CD14-positive monocyte (primary cell): ENCODE results near the gene NOP14. TPM values are rescaled to one million over a fixed set of nuclear protein-coding genes. Genes with fewer than 3 reads are reported as not detected.
"Not testable (repeated sequence)": the region's sequence is repeated elsewhere in the genome, so short reads cannot be mapped to it uniquely, and the experiment has no call there.

Experiments used
- DNase-seq, 3 donors: peaks; one replicate each; pipeline ENCODE4 v3.0.0-alpha.2; 2011 to 2022
- H2AFZ ChIP-seq: 2 replicates; pipeline ENCODE4 v1.6.0; 2012; ENCODE audit warnings: mild to moderate bottlenecking, low read depth, low read length, inconsistent platforms; ENCODE audit not compliant: insufficient read depth, poor library complexity, severe bottlenecking
- H3K27ac ChIP-seq, 2 donors: 1 replicate in 1 of 2; 2 replicates in 1 of 2; pipeline ENCODE4 v1.5.1; 2012 to 2013; ENCODE audit warnings: low read length in 2 of 2, control low read depth in 1 of 2, inconsistent platforms in 1 of 2, low read depth in 1 of 2, mild to moderate bottlenecking in 1 of 2
- H3K27me3 ChIP-seq, 2 donors: one replicate each; pipeline versions ENCODE4 v1.6.0 to v1.6.1; 2011 to 2013; ENCODE audit warnings: low read length in 2 of 2; ENCODE audit not compliant: control insufficient read depth in 2 of 2, insufficient read depth in 2 of 2
- H3K36me3 ChIP-seq, 2 donors: replicated peaks in 1 of 2; 1 replicate in 1 of 2; 2 replicates in 1 of 2; pipeline versions ENCODE4 v1.5.1 to v1.6.1; 2012 to 2013; ENCODE audit warnings: low read length in 2 of 2, control low read depth in 1 of 2, inconsistent platforms in 1 of 2, mild to moderate bottlenecking in 1 of 2; ENCODE audit not compliant: insufficient read depth in 2 of 2, control insufficient read depth in 1 of 2
- H3K4me1 ChIP-seq, 2 donors: 1 replicate in 1 of 2; 2 replicates in 1 of 2; pipeline versions ENCODE4 v1.5.1 to v1.6.1; 2012 to 2013; ENCODE audit warnings: low read length in 2 of 2, control low read depth in 1 of 2, inconsistent platforms in 1 of 2, mild to moderate bottlenecking in 1 of 2, moderate library complexity in 1 of 2; ENCODE audit not compliant: insufficient read depth in 2 of 2, control insufficient read depth in 1 of 2
- H3K4me2 ChIP-seq: replicated peaks from 2 replicates; pipeline ENCODE3; 2012; ENCODE audit warnings: low read length, moderate library complexity, mild to moderate bottlenecking; ENCODE audit not compliant: poor library complexity, severe bottlenecking; ENCODE audit errors: extremely low read depth
- H3K4me3 ChIP-seq, 3 experiments: fragments of 200-600 bp in 1 of 3; sonication (generic) in 1 of 3; replicated peaks in 1 of 3; 1 replicate in 2 of 3; 2 replicates in 1 of 3; pipeline ENCODE4 v1.5.1; 2011 to 2013; ENCODE audit warnings: low read length in 3 of 3, mild to moderate bottlenecking in 3 of 3, control low read depth in 2 of 3, low read depth in 2 of 3, inconsistent platforms in 1 of 3, moderate library complexity in 1 of 3
- H3K79me2 ChIP-seq: 2 replicates; pipeline ENCODE4 v1.6.0; 2012; ENCODE audit warnings: mild to moderate bottlenecking, control low read depth, inconsistent platforms, low read length, moderate library complexity; ENCODE audit not compliant: insufficient read depth
- H3K9ac ChIP-seq: 2 replicates; pipeline ENCODE4 v1.6.0; 2017; ENCODE audit warnings: low read length, mild to moderate bottlenecking; ENCODE audit not compliant: insufficient read depth, poor library complexity, severe bottlenecking
- H3K9me3 ChIP-seq, 2 donors: replicated peaks in 1 of 2; 1 replicate in 1 of 2; 2 replicates in 1 of 2; pipeline versions ENCODE4 v1.5.1 to v1.6.1; 2012 to 2013; ENCODE audit warnings: low read length in 2 of 2, control low read depth in 1 of 2; ENCODE audit not compliant: control insufficient read depth in 1 of 2, insufficient read depth in 1 of 2
- H4K20me1 ChIP-seq: 2 replicates; pipeline ENCODE4 v1.6.0; 2012; ENCODE audit warnings: mild to moderate bottlenecking, low read length, control low read depth, moderate library complexity; ENCODE audit not compliant: insufficient read depth
- H3K27ac Mint-ChIP-seq, 7 donors: one replicate each; pipeline ENCODE4 v1.8.0; 2020; ENCODE audit warnings: mild to moderate bottlenecking in 7 of 7, mixed read lengths in 7 of 7, moderate library complexity in 6 of 7, inconsistent platforms in 2 of 7
- H3K27me3 Mint-ChIP-seq, 3 donors: one replicate each; pipeline ENCODE4 v1.8.0; 2021 to 2022; ENCODE audit warnings: low read depth in 3 of 3, mild to moderate bottlenecking in 3 of 3, mixed read lengths in 3 of 3, moderate library complexity in 3 of 3, inconsistent platforms in 1 of 3
- H3K36me3 Mint-ChIP-seq, 2 donors: one replicate each; pipeline ENCODE4 v1.8.0; 2020; ENCODE audit warnings: mixed read lengths in 2 of 2, inconsistent platforms in 1 of 2, mild to moderate bottlenecking in 1 of 2
- H3K4me1 Mint-ChIP-seq: one replicate; pipeline ENCODE4 v1.8.0; 2020; ENCODE audit warnings: mild to moderate bottlenecking, mixed read lengths
- H3K4me3 Mint-ChIP-seq, 2 donors: one replicate each; pipeline ENCODE4 v1.8.0; 2020; ENCODE audit warnings: mild to moderate bottlenecking in 2 of 2, mixed read lengths in 2 of 2, moderate library complexity in 1 of 2
- H3K9me3 Mint-ChIP-seq, 7 donors: one replicate each; pipeline ENCODE4 v1.8.0; 2020 to 2022; ENCODE audit warnings: mixed read lengths in 7 of 7, mild to moderate bottlenecking in 6 of 7, moderate library complexity in 6 of 7, inconsistent platforms in 2 of 7
- CTCF ChIP-seq: fragments of 200-600 bp; IDR thresholded peaks from one replicate; pipeline ENCODE4 v1.8.0; 2022; ENCODE audit warnings: antibody characterized with exemption, mild to moderate bottlenecking
- WGBS: methylation state at CpG from one replicate; pipeline ENCODE4 v1.1.5; 2013; ENCODE audit warnings: missing lambda C conversion rate; ENCODE audit not compliant: insufficient coverage; 5-methylcytosine and 5-hydroxymethylcytosine counted together
- intact Hi-C, 2 donors: fragments of 100-400 bp; cut with micrococcal nuclease; formaldehyde crosslinking; loops; one replicate each; pipeline versions ENCODE4 v1.15.0 to v1.15.1; 2023
- polyA plus RNA-seq, 3 donors: library from polyadenylated mRNA; depleted of rRNA in 1 of 3; unstranded in 2 of 3; stranded (reverse) in 1 of 3; fragments of 300-500 nt in 2 of 3; fragments of >200 nt in 1 of 3; fragmentation: Illumina TruSeq in 2 of 3; gene quantifications; 1 replicate in 2 of 3; 2 replicates in 1 of 3; pipeline ENCODE4 v1.2.3, GENCODE V29; 2012 to 2021

Gene NOP14
- polyA plus RNA-seq, 3 donors: 3.9 to 6.2 (median 4.3) TPM

DNA sequence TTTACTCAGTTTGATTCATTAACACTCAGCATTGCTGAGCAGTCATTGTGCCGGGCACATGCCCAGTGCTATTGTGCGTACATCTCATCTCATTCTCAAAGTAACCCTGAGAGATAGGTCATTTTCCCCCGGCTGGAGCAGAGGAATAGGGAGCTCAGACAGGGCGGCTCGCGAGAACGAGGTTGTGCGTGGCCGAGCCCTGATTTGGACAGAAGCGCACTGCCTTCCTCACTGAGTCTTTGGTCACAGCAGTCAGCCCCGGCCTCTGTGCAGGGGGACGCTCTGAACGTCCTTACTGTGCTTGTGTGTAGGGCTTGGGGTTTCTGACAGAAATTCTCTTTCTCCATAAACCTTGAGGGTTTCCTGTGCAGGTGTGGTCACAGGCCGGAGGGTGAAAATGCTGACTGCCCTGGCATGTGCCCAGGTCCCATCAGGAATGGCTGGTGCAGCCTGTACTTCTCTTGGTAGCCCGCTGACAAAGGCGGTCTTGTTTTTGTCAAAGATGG, 39.5 kb downstream of the NOP14 start:
- Histone ChIP-seq H4K20me1 (peaks cover 50% of the 10 kb centered on the region), H3K27ac (no peak overlapping the region), H3K27me3 (no peaks in the 10 kb centered on the region), H3K79me2 (peaks cover 7% of the 10 kb centered on the region), H2AFZ (no peak overlapping the region), H3K9ac (no peak overlapping the region), H3K4me3 (no peak overlapping the region), H3K36me3 (peaks cover 67 to 94% of the 10 kb centered on the region in 2 donors), H3K4me2 (no peak overlapping the region), H3K4me1 (peaks cover 4 to 6% of the 10 kb centered on the region in 2 donors), H3K9me3 (no peaks in the 10 kb centered on the region)
- Mint-ChIP-seq H3K4me3 (no peak overlapping the region), H3K27ac (peak overlapping the region in 1 of 7 donors; percentile 34), H3K9me3 (peaks cover 0 to 9% (median 3%) of the 10 kb centered on the region in 7 donors), H3K36me3 (peaks cover 85 to 100% of the 10 kb centered on the region in 2 donors), H3K4me1 (peaks cover 13% of the 10 kb centered on the region), H3K27me3 (peaks cover 0 to 5% (median 2%) of the 10 kb centered on the region in 3 donors)
- WGBS: 91% methylated on average over 12 of the region's 16 CpGs
- DNase-seq: no peak
- TF ChIP-seq CTCF: no peak
- intact Hi-C loops: no loop called here

- no peak overlapping the region for H3K27ac ChIP-seq
Measured at GRCh38 chr4:2923141-2923551, 40.1 kb downstream of the NOP14 start.

DNA sequence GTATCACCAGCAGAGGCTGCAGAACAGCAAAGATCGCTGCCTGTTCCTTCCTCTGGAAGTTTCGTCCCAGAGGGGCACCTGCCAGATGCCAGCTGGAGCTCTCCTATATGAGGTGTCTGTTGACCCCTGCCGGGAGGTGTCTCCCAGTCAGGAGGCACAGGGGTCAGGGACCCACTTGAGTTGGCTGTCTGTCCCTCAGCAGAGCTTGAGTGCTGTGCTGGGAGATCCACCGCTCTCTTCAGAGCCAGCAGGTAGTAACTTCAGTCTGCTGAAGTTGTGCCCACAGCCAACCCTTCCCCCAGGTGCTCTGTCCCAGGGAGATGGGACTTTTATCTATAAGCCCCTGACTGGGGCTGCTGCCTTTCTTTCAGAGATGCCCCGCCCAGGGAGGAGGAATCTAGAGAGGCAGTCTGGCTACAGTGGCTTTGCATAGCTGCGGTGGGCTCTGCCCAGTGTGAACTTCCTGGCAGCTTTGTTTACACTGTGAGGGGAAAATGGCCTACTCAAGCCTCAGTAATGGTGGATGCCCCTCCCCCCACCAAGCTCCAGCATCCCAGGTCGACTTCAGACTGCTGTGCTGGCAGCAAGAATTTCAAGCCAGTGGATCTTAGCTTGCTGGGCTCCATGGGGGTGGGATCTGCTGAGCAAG, 40.6 kb downstream of the NOP14 start:
- H3K27me3 Mint-ChIP-seq, H3K27ac ChIP-seq, H3K4me3 Mint-ChIP-seq, H3K9ac ChIP-seq, H3K79me2 ChIP-seq, H3K27me3 ChIP-seq, DNase-seq, H3K9me3 Mint-ChIP-seq, H3K4me2 ChIP-seq, H3K4me1 ChIP-seq, H3K9me3 ChIP-seq, intact Hi-C loops, H2AFZ ChIP-seq, H3K4me3 ChIP-seq: not testable (repeated sequence)
- WGBS: 75% methylated on average over 2 of the region's 7 CpGs
- peaks cover 87 to 100% of the 10 kb centered on the region in 2 donors for H3K36me3 Mint-ChIP-seq
- Histone ChIP-seq H4K20me1 (peaks cover 54% of the 10 kb centered on the region), H3K36me3 (peaks cover 55 to 90% of the 10 kb centered on the region in 2 donors)
- peak overlapping the region in 3 of 7 donors; percentile 43 to 79 (median 72) for H3K27ac Mint-ChIP-seq
- peaks cover 13% of the 10 kb centered on the region for H3K4me1 Mint-ChIP-seq

More at GRCh38 chr4:2923141-2923551, 40.1 kb downstream of the NOP14 start:
- Histone ChIP-seq H3K36me3 (peaks cover 61 to 93% of the 10 kb centered on the region in 2 donors), H3K9ac (no peak overlapping the region), H3K4me3 (no peak overlapping the region), H3K4me2 (no peak overlapping the region), H3K27me3 (no peaks in the 10 kb centered on the region), H4K20me1 (peaks cover 54% of the 10 kb centered on the region), H3K9me3 (no peaks in the 10 kb centered on the region), H3K4me1 (peaks cover 4 to 6% of the 10 kb centered on the region in 2 donors), H3K79me2 (peaks cover 10% of the 10 kb centered on the region), H2AFZ (no peak overlapping the region)
- Mint-ChIP-seq H3K27me3 (peaks cover 0 to 5% (median 2%) of the 10 kb centered on the region in 3 donors), H3K36me3 (peaks cover 87 to 100% of the 10 kb centered on the region in 2 donors), H3K4me3 (no peak overlapping the region), H3K9me3 (peaks cover 0 to 9% (median 3%) of the 10 kb centered on the region in 7 donors), H3K4me1 (peaks cover 13% of the 10 kb centered on the region), H3K27ac (peak overlapping the region in 4 of 7 donors; percentile 13 to 50 (median 32))
- 64% methylated on average over 7 of the region's 10 CpGs for WGBS
- no peak for DNase-seq
- no peak for TF ChIP-seq CTCF
- intact Hi-C loops: no loop called here
